ENCODE measurements around the gene NATD1. TPM values are rescaled to one million over a fixed set of nuclear protein-coding genes. Genes with fewer than 3 reads are reported as not detected.
A peak's percentile ranks its signal among the peaks of the same experiment; 100 is the strongest.

NATD1 gene
- polyA plus RNA-seq, 1 of the 3 experiments (the other 2 are of a cell fraction), result 3.9 TPM

- TF ChIP-seq SIN3A (IDR thresholded peaks at IDR 0.05; ENCODE audit: borderline replicate concordance, low read depth, low read length) (no peak), USF1 (IDR thresholded peaks at IDR 0.05; ENCODE audit: borderline replicate concordance, low read depth) (no peak), EZH2phosphoT487 (IDR thresholded peaks at IDR 0.05; ENCODE audit: borderline replicate concordance, low read depth) (no peak), ELF1 (IDR thresholded peaks at IDR 0.05) (no peak), TAF1 (IDR thresholded peaks at IDR 0.05; ENCODE audit: borderline replicate concordance, low read depth, low read length) (no peak), NRF1 (IDR thresholded peaks at IDR 0.05; ENCODE audit: low read depth, low read length) (no peak), TCF12 (IDR thresholded peaks at IDR 0.05) (no peak), EP300 (IDR thresholded peaks at IDR 0.05; ENCODE audit: borderline replicate concordance in 1 of 2, low read depth in 1 of 2, low read length in 1 of 2) (no peak), GATA2 (CRISPR knock-in tag; IDR thresholded peaks at IDR 0.05) (no peak), POLR2AphosphoS5 (IDR thresholded peaks at IDR 0.05; ENCODE audit: low read depth, low read length) (no peak), RCOR1 (IDR thresholded peaks at IDR 0.05; ENCODE audit: low read length) (no peak)
These were observed 36.1 kb upstream of the NATD1 start (continued) for GRCh38 chr17:21289175-21289901.

- DNase-seq, result no peak
- no peaks in the 10 kb centered on the region for H3K27me3 ChIP-seq (ENCODE audit: insufficient read depth)
- H3K79me2 ChIP-seq (ENCODE audit: insufficient read depth), result peaks cover 90% of the 10 kb centered on the region
- WGBS (ENCODE audit: low lambda C conversion rate), result 74% methylated on average over 3 of the region's 6 CpGs
- no peaks in the 10 kb centered on the region for H3K9me3 ChIP-seq
- peak overlapping the region; percentile 13 to 98; a peak in 3 of 4 replicates for H3K27ac ChIP-seq (ENCODE audit: low read depth in 2 of 2, low read length in 1 of 2)
- peak overlapping the region in 1 of 2 experiments; percentile 25; a peak in 2 of 4 replicates for H3K4me3 ChIP-seq (ENCODE audit: low read depth in 2 of 2, low read length in 1 of 2)
- H3K9ac ChIP-seq, result peak overlapping the region; percentile 41; the same call in 1 of the 2 replicates
- H3K4me2 ChIP-seq, result peak overlapping the region; percentile 98
- POLR2A ChIA-PET, result no interaction called here
- peaks cover 14% of the 10 kb centered on the region for H3F3A ChIP-seq (replicated peaks; ENCODE audit: insufficient read depth)
- H3K9me2 ChIP-seq, result no peaks in the 10 kb centered on the region
- no peak for TF ChIP-seq SMC3 (IDR thresholded peaks at IDR 0.05; ENCODE audit: low read depth, low read length)
- TF ChIP-seq RAD21 (IDR thresholded peaks at IDR 0.05; ENCODE audit: low read length), result no peak
- no peak for TF ChIP-seq RCOR1 (IDR thresholded peaks at IDR 0.05; ENCODE audit: low read length)
- no peak for TF ChIP-seq TAF1 (IDR thresholded peaks at IDR 0.05; ENCODE audit: borderline replicate concordance, low read depth, low read length)
- no peak for TF ChIP-seq TEAD4 (IDR thresholded peaks at IDR 0.05; ENCODE audit: borderline replicate concordance, insufficient read depth)
- TF ChIP-seq ZBTB33 (IDR thresholded peaks at IDR 0.05; ENCODE audit: borderline replicate concordance, low read depth), result no peak
- no peak for TF ChIP-seq YY1 (IDR thresholded peaks at IDR 0.05; ENCODE audit: low read depth)
- no peak for TF ChIP-seq NFIC (IDR thresholded peaks at IDR 0.05; ENCODE audit: borderline replicate concordance)
- no peak for TF ChIP-seq SIN3A (IDR thresholded peaks at IDR 0.05; ENCODE audit: borderline replicate concordance, low read depth, low read length)
- no peak for TF ChIP-seq PBX3 (IDR thresholded peaks at IDR 0.05)
- TF ChIP-seq FOXM1 (IDR thresholded peaks at IDR 0.05; ENCODE audit: low read depth), result no peak
- TF ChIP-seq EP300 (IDR thresholded peaks at IDR 0.05; ENCODE audit: borderline replicate concordance in 1 of 2, low read depth in 1 of 2, low read length in 1 of 2), result no peak
- TF ChIP-seq NRF1 (IDR thresholded peaks at IDR 0.05; ENCODE audit: low read depth, low read length), result no peak
- no peak for TF ChIP-seq MEF2A (IDR thresholded peaks at IDR 0.05; ENCODE audit: borderline replicate concordance, low read depth)
- no peak for TF ChIP-seq TCF12 (IDR thresholded peaks at IDR 0.05)
- no peak for TF ChIP-seq REST (IDR thresholded peaks at IDR 0.05; ENCODE audit: low read depth, low read length)
- no peak for TF ChIP-seq EZH2phosphoT487 (IDR thresholded peaks at IDR 0.05; ENCODE audit: borderline replicate concordance, low read depth)
- no peak for TF ChIP-seq POLR2AphosphoS5 (IDR thresholded peaks at IDR 0.05; ENCODE audit: low read depth, low read length)
- TF ChIP-seq JUND (IDR thresholded peaks at IDR 0.05), result no peak
- CTCF ChIA-PET, result interaction anchor here (1.2 to 4.0 kb wide), 4 partner anchors 9 to 224 kb away, joined by 3 to 26 read pairs (median 14); no protein-coding TSS in a partner anchor
- no peak overlapping the region for H2AFZ ChIP-seq (ENCODE audit: low read depth)
- H3K4me1 ChIP-seq (ENCODE audit: control insufficient read depth in 1 of 2, insufficient read depth in 2 of 2, low read depth in 1 of 2, low read length in 1 of 2), result peaks cover 31 to 61% of the 10 kb centered on the region in 2 experiments
- peaks cover 75% of the 10 kb centered on the region for H4K20me1 ChIP-seq (ENCODE audit: insufficient read depth)
- H3K36me3 ChIP-seq (replicated peaks in 1 of 2; ENCODE audit: control insufficient read depth in 1 of 2, insufficient read depth in 2 of 2, low read length in 1 of 2), result no peaks in the 10 kb centered on the region
These were observed 35.4 kb upstream of the NATD1 start for GRCh38 chr17:21288571-21289017.

All from SK-N-SH (cell line).